OCI-LY7 (cell line): Measurements from ENCODE around the gene FNDC10. TPM values are rescaled to one million over a fixed set of nuclear protein-coding genes. Genes with fewer than 3 reads are reported as not detected.

ENCODE experiments used
- BruUV-seq: library from RNA; stranded (reverse); fragments of 400-500 nt; replicated peaks from 2 replicates; lab custom pipeline; 2021; lab: Mats Ljungman, UMichigan
- CTCF ChIA-PET: fragments of 300-600 bp; sonication (Branson Sonifier 250); formaldehyde crosslinking; loops from one replicate; lab custom pipeline; 2022; ENCODE audit warnings: antibody characterized with exemption; ENCODE audit not compliant: unreplicated experiment; lab: Charles Lee
- POLR2A ChIA-PET: fragments of 300-600 bp; sonication (Branson Sonifier 250); formaldehyde crosslinking; loops from one replicate; lab custom pipeline; 2022; ENCODE audit warnings: antibody characterized with exemption; lab: Charles Lee
- DNase-seq: peaks from one replicate; pipeline ENCODE4 v3.0.0-alpha.2; 2015; ENCODE audit warnings: low spot score
- H2AFZ ChIP-seq: fragments of 200-600 bp; sonication (generic), shearing (Covaris generic); 2 replicates; pipeline ENCODE4 v1.6.1; 2014; ENCODE audit warnings: mild to moderate bottlenecking, antibody characterized with exemption, low read length, moderate library complexity
- H3K27ac ChIP-seq: fragments of 200-600 bp; sonication (generic); 2 replicates; pipeline ENCODE4 v1.5.1; 2014; ENCODE audit warnings: mixed run types, low read depth, mild to moderate bottlenecking, moderate library complexity, low read length, inconsistent platforms; ENCODE audit not compliant: poor library complexity, severe bottlenecking
- H3K36me3 ChIP-seq: fragments of 200-600 bp; sonication (generic); 2 replicates; pipeline ENCODE4 v1.6.1; 2014; ENCODE audit warnings: mild to moderate bottlenecking, antibody characterized with exemption, low read length, moderate library complexity, mixed read lengths; ENCODE audit not compliant: insufficient read depth
- H3K4me1 ChIP-seq: fragments of 200-600 bp; sonication (generic); 2 replicates; pipeline ENCODE4 v1.5.1; 2014; ENCODE audit warnings: mild to moderate bottlenecking, low read length; ENCODE audit not compliant: insufficient read depth, poor library complexity, severe bottlenecking
- H3K4me2 ChIP-seq: fragments of 200-600 bp; sonication (generic); 2 replicates; pipeline ENCODE4 v1.6.1; 2014; ENCODE audit warnings: mild to moderate bottlenecking, low read length
- H3K4me3 ChIP-seq: fragments of 200-600 bp; sonication (generic); 2 replicates; pipeline ENCODE4 v1.5.1; 2014; ENCODE audit warnings: mild to moderate bottlenecking, low read depth, low read length; ENCODE audit not compliant: poor library complexity, severe bottlenecking
- H3K79me2 ChIP-seq: fragments of 200-600 bp; sonication (generic); 2 replicates; pipeline ENCODE4 v1.6.1; 2016; ENCODE audit warnings: low read depth, mild to moderate bottlenecking, low read length, moderate library complexity, mixed read lengths; ENCODE audit not compliant: insufficient read depth
- H3K9me2 ChIP-seq: fragments of 200-600 bp; sonication (generic); 2 replicates; pipeline ENCODE4 v1.6.1; 2016; ENCODE audit warnings: mild to moderate bottlenecking, low read length, mixed read lengths; ENCODE audit not compliant: insufficient read depth
- H3K9me3 ChIP-seq: fragments of 200-600 bp; sonication (generic); 2 replicates; pipeline ENCODE4 v1.6.1; 2014; ENCODE audit warnings: mild to moderate bottlenecking, mixed run types, low read length, mixed read lengths
- H4K20me1 ChIP-seq: fragments of 200-600 bp; sonication (generic); 2 replicates; pipeline ENCODE4 v1.6.1; 2014; ENCODE audit warnings: mild to moderate bottlenecking, antibody characterized with exemption, low read length, moderate library complexity, mixed read lengths; ENCODE audit not compliant: insufficient read depth
- EZH2phosphoT487 ChIP-seq: fragments of 200-600 bp; sonication (generic); IDR thresholded peaks from 2 replicates; pipeline ENCODE4 v1.6.1; 2018; ENCODE audit warnings: low read depth, borderline replicate concordance, mild to moderate bottlenecking, mixed run types, antibody characterized with exemption, low read length, moderate library complexity, mixed read lengths
- intact Hi-C: fragments of 100-400 bp; cut with micrococcal nuclease; formaldehyde crosslinking; loops from one replicate; pipeline ENCODE4 v1.10.0; 2022; ENCODE audit not compliant: unreplicated experiment
- total RNA-seq, 2 experiments: library from RNA; depleted of rRNA in 1 of 2; stranded (reverse); fragments of >200 nt in 1 of 2; shearing (Covaris generic) in 1 of 2; gene quantifications; 2 replicates each; pipeline ENCODE4 v1.2.3, GENCODE V29; 2014 to 2022
- TF ChIP-seq, protein P1 (sequence below): fragments of 200-600 bp; sonication (generic); conservative IDR thresholded peaks from 2 replicates; pipeline ENCODE4 v1.5.1; 2014; ENCODE audit warnings: mild to moderate bottlenecking, antibody characterized with exemption, low read length, moderate library complexity, mixed read lengths

Gene FNDC10
- total RNA-seq, 2 experiments from 2014 or later: 1.3 to 2.7 TPM

DNA sequence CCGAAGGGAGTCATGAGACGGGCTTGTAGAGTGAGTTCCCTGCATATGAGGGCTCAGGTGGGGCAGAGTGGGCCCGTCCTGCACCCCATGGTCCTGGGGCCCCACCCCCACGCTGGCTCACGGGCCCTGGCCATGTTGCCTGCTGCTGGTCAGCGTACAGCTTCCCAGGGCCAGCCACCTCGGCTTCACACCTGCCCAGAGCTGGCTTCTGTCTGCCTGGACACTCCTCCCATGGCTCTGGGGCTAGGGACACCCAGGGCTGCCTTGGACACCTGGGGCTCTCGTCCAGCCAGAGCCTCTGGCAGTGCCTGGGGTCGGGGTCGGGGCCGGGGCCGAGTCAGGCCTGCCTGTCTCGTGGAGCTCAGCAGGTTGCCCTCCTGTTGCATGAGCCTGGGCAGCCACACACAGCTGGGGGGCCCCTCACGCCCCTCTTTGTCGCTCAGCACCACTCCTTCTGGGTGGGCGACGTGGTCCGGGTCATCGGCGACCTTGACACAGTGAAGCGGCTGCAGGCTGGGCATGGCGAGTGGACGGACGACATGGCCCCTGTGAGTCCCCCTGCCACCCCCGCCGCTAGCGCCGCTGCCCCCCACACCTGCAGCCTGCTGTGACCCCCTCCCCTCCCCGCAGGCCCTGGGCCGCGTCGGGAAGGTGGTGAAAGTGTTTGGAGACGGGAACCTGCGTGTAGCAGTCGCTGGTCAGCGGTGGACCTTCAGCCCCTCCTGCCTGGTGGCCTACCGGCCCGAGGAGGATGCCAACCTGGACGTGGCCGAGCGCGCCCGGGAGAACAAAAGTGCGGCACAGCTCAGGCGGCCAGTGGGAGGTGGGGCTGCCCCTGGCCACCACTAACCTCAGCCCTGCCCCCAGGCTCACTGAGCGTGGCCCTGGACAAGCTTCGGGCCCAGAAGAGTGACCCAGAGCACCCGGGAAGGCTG is 26.5 kb upstream of the FNDC10 start:
- no peak overlapping the region for H3K4me3 ChIP-seq
- no TSS peak for BruUV-seq
- POLR2A ChIA-PET: no interaction called here

DNA sequence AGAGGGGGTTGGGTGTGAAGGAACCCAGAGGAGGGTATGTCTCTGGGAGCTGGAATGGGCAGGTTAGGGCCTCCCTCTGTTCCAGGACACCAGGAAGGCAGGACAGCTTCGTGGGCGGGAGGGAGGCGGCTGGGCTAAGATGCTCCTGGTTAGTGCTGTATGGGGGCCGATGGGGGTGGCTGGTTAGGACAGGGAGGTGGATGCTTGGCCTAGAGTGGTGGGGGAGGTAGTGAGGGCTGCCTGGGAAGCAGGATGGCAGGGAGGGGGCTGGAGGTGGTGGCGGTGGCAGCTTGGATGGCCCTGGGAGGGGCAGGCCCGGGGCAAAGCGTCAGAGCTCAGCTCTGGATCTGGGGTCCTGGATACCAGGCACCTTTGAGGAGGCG is 25.9 kb upstream of the FNDC10 start:
- no peaks in the 10 kb centered on the region for H3K36me3 ChIP-seq
- H3K4me3 ChIP-seq: no peak overlapping the region
- no peaks in the 10 kb centered on the region for H3K9me3 ChIP-seq
- no peaks in the 10 kb centered on the region for H3K79me2 ChIP-seq
- ChIA-PET CTCF (interaction anchor here (1.1 kb wide), 1 partner anchor 11 kb away, joined by 13 read pairs; no protein-coding TSS in a partner anchor), POLR2A (no interaction called here)
- DNase-seq: no peak
- no peaks in the 10 kb centered on the region for H3K9me2 ChIP-seq
- H2AFZ ChIP-seq: no peak overlapping the region
- no peak for TF ChIP-seq EZH2phosphoT487
- TF ChIP-seq, protein P1, sequence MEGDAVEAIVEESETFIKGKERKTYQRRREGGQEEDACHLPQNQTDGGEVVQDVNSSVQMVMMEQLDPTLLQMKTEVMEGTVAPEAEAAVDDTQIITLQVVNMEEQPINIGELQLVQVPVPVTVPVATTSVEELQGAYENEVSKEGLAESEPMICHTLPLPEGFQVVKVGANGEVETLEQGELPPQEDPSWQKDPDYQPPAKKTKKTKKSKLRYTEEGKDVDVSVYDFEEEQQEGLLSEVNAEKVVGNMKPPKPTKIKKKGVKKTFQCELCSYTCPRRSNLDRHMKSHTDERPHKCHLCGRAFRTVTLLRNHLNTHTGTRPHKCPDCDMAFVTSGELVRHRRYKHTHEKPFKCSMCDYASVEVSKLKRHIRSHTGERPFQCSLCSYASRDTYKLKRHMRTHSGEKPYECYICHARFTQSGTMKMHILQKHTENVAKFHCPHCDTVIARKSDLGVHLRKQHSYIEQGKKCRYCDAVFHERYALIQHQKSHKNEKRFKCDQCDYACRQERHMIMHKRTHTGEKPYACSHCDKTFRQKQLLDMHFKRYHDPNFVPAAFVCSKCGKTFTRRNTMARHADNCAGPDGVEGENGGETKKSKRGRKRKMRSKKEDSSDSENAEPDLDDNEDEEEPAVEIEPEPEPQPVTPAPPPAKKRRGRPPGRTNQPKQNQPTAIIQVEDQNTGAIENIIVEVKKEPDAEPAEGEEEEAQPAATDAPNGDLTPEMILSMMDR: no peak
- peaks cover 28% of the 10 kb centered on the region for H3K4me1 ChIP-seq
- no peak overlapping the region for H3K27ac ChIP-seq
- intact Hi-C loops: no loop called here
- no TSS peak for BruUV-seq
- H3K4me2 ChIP-seq: no peak overlapping the region
- H4K20me1 ChIP-seq: no peaks in the 10 kb centered on the region; the same call in 1 of the 2 replicates

More for the DNA sequence above, 26.5 kb upstream of the FNDC10 start:
- H2AFZ ChIP-seq: no peak overlapping the region
- H3K27ac ChIP-seq: no peak overlapping the region
- TF ChIP-seq, protein P1: no peak
- no peak for TF ChIP-seq EZH2phosphoT487
- no peak overlapping the region for H3K4me2 ChIP-seq
- H3K79me2 ChIP-seq: no peaks in the 10 kb centered on the region
- peaks cover 30% of the 10 kb centered on the region for H3K4me1 ChIP-seq
- no peaks in the 10 kb centered on the region for H3K9me2 ChIP-seq
- DNase-seq: no peak
- intact Hi-C loops: no loop called here
- CTCF ChIA-PET: no interaction called here
- no peaks in the 10 kb centered on the region for H3K9me3 ChIP-seq
- H4K20me1 ChIP-seq: no peaks in the 10 kb centered on the region; the same call in 1 of the 2 replicates
- no peaks in the 10 kb centered on the region for H3K36me3 ChIP-seq

DNA sequence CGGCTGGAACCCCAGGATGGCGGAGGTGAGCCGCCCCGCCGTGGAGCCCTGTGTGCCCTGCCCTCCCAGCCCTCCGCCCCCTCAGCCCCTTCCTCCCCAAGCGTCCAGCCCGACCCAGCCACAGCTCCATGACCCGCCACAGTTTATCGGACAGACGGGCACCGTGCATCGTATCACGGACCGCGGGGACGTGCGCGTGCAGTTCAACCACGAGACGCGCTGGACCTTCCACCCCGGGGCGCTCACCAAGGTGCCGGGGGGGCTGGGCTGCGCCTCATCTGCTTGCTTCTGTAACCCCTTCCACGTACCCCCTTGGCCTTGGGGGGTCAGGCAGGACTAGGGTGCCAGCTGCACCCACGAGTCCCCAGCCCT is 25.5 kb upstream of the FNDC10 start:
- no peak for DNase-seq
- H4K20me1 ChIP-seq: no peaks in the 10 kb centered on the region; the same call in 1 of the 2 replicates
- no peak overlapping the region for H3K4me3 ChIP-seq
- H3K9me2 ChIP-seq: no peaks in the 10 kb centered on the region
- ChIA-PET POLR2A (no interaction called here), CTCF (interaction anchor here (1.1 kb wide), 1 partner anchor 11 kb away, joined by 13 read pairs; no protein-coding TSS in a partner anchor)
- no peak overlapping the region for H2AFZ ChIP-seq
- H3K4me2 ChIP-seq: no peak overlapping the region
- no peak for TF ChIP-seq EZH2phosphoT487
- TF ChIP-seq, protein P1: no peak
- no peaks in the 10 kb centered on the region for H3K9me3 ChIP-seq
- H3K36me3 ChIP-seq: no peaks in the 10 kb centered on the region
- peaks cover 23% of the 10 kb centered on the region for H3K4me1 ChIP-seq
- H3K79me2 ChIP-seq: no peaks in the 10 kb centered on the region
- intact Hi-C loops: no loop called here
- no peak overlapping the region for H3K27ac ChIP-seq
- no TSS peak for BruUV-seq
